HG03432 (cell line): Measurements from ENCODE around the gene EFCC1.
"Not testable (repeated sequence)": the region's sequence is repeated elsewhere in the genome, so short reads cannot be mapped to it uniquely, and the experiment has no call there.

Source experiments
- ATAC-seq: cut with Tn5 transposase; IDR thresholded peaks from one replicate; pipeline ENCODE4 v1.9.1; 2021; ENCODE audit warnings: mild to moderate bottlenecking, moderate library complexity; ENCODE audit not compliant: unreplicated experiment

Gene EFCC1

GRCh38 chr3:129050556-129051295, 49.6 kb downstream of the EFCC1 start:
- ATAC-seq = no peak

GRCh38 chr3:129051871-129052340, 50.8 kb downstream of the EFCC1 start:
- ATAC-seq = no peak

- no peak for ATAC-seq
Measured at GRCh38 chr3:129052675-129053074, 51.6 kb downstream of the EFCC1 start.

GRCh38 chr3:129054605-129055104, 53.6 kb downstream of the EFCC1 start:
- no peak for ATAC-seq

- ATAC-seq = no peak
Measured at GRCh38 chr3:129056451-129057173, 55.5 kb downstream of the EFCC1 start.

- ATAC-seq = no peak
Measured at GRCh38 chr3:129057249-129057648, 56.1 kb downstream of the EFCC1 start.

- no peak for ATAC-seq
Measured at GRCh38 chr3:129058441-129059200, 57.5 kb downstream of the EFCC1 start.

- no peak for ATAC-seq
Measured at GRCh38 chr3:129059311-129059958, 58.3 kb downstream of the EFCC1 start.

GRCh38 chr3:129060276-129061022, 59.3 kb downstream of the EFCC1 start, which contains the start of gene GP9:
Gene GP9 (plus strand): TSS chr3:129060779. CDS start chr3:129061740, 961 bp downstream.
- ATAC-seq = no peak

- no peak for ATAC-seq
Measured at GRCh38 chr3:129061023-129061887, 60.2 kb downstream of the EFCC1 start.

- ATAC-seq = no peak
Measured at GRCh38 chr3:129061888-129062834, 61.1 kb downstream of the EFCC1 start.

GRCh38 chr3:129063091-129063640, 62.1 kb downstream of the EFCC1 start:
- ATAC-seq = no peak

GRCh38 chr3:129063841-129064482, 62.9 kb downstream of the EFCC1 start:
- no peak for ATAC-seq

- no peak for ATAC-seq
Measured at GRCh38 chr3:129065016-129065719, 64.1 kb downstream of the EFCC1 start.

- no peak for ATAC-seq
Measured at GRCh38 chr3:129065720-129066073, 64.6 kb downstream of the EFCC1 start.

- not testable (repeated sequence) for ATAC-seq
Measured at GRCh38 chr3:129067719-129068118, 66.6 kb downstream of the EFCC1 start.
